HCT116 (cell line): ENCODE results near the gene LSMEM2.

Experiments used
- CEBPB ChIP-seq: IDR thresholded peaks from 2 replicates; pipeline ENCODE4 v1.6.1; 2012; ENCODE audit warnings: low read depth
- POLR2A ChIP-seq: IDR thresholded peaks from 2 replicates; pipeline ENCODE4 v1.7.0; 2011; ENCODE audit warnings: borderline replicate concordance; ENCODE audit not compliant: insufficient read depth, insufficient read length; ENCODE audit errors: extremely low read depth
- TF ChIP-seq, protein P1 (sequence below): IDR thresholded peaks from 2 replicates; pipeline ENCODE4 v1.6.1; 2011; ENCODE audit warnings: mild to moderate bottlenecking, low read length, moderate library complexity; ENCODE audit not compliant: insufficient replicate concordance; ENCODE audit errors: extremely low read depth
- TF ChIP-seq, protein P2 (sequence below), 3 experiments: fragments of 200-600 bp in 1 of 3; sonication (generic) in 1 of 3; IDR thresholded peaks in 2 of 3; conservative IDR thresholded peaks in 1 of 3; 2 replicates each; pipeline ENCODE4 v1.5.1; 2012 to 2017; ENCODE audit warnings: low read depth in 2 of 3, low read length in 2 of 3, antibody characterized with exemption in 1 of 3, borderline replicate concordance in 1 of 3, control low read depth in 1 of 3, mild to moderate bottlenecking in 1 of 3, mixed read lengths in 1 of 3, mixed run types in 1 of 3, moderate library complexity in 1 of 3; ENCODE audit not compliant: insufficient read depth in 1 of 3
- TF ChIP-seq, protein P3 (sequence below): IDR thresholded peaks from 2 replicates; pipeline ENCODE4 v1.6.1; 2012; ENCODE audit warnings: low read depth

DNA sequence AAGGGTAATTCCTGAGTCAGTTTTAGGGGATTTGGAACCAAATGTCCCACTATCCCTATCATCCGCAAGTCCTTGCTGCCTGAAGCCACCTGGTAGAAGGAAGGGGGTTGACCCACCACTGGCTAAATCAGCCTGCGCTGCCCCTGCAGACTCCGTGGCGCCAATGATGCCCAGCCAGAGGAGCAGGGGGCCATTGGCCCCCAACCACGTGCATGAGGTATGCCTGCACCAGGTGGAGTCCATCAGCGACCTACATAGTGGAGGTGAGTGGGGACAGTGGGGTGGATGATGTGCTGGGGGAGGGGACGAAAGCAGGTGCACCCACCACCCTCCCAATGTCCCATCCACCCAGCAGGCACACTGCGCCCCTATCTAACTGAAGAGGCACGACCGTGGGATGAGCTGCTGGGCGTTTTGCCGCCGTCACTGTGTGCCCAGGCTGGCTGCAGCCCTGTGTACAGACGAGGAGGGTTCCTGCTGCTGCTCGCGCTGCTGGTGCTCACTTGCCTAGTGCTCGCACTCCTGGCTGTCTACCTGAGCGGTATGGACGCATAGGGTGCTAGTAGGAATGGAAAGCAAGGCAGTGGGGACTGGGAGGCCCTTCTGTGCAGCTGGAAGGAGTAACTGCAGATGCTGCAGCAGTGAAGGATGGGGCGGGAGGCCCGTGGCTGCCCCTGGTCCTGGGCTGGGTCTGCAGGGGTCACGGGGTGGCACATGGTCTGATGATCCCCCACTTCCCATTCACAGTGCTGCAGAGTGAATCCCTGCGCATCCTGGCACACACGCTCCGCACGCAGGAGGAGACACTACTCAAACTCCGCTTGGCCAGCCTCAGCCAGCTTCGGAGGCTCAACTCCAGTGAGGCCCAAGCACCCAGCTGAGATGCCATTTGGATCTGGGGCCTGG lies 7.7 kb downstream of the LSMEM2 start:
- TF ChIP-seq, protein P1, sequence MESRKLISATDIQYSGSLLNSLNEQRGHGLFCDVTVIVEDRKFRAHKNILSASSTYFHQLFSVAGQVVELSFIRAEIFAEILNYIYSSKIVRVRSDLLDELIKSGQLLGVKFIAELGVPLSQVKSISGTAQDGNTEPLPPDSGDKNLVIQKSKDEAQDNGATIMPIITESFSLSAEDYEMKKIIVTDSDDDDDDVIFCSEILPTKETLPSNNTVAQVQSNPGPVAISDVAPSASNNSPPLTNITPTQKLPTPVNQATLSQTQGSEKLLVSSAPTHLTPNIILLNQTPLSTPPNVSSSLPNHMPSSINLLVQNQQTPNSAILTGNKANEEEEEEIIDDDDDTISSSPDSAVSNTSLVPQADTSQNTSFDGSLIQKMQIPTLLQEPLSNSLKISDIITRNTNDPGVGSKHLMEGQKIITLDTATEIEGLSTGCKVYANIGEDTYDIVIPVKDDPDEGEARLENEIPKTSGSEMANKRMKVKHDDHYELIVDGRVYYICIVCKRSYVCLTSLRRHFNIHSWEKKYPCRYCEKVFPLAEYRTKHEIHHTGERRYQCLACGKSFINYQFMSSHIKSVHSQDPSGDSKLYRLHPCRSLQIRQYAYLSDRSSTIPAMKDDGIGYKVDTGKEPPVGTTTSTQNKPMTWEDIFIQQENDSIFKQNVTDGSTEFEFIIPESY = no peak
- TF ChIP-seq, protein P2, sequence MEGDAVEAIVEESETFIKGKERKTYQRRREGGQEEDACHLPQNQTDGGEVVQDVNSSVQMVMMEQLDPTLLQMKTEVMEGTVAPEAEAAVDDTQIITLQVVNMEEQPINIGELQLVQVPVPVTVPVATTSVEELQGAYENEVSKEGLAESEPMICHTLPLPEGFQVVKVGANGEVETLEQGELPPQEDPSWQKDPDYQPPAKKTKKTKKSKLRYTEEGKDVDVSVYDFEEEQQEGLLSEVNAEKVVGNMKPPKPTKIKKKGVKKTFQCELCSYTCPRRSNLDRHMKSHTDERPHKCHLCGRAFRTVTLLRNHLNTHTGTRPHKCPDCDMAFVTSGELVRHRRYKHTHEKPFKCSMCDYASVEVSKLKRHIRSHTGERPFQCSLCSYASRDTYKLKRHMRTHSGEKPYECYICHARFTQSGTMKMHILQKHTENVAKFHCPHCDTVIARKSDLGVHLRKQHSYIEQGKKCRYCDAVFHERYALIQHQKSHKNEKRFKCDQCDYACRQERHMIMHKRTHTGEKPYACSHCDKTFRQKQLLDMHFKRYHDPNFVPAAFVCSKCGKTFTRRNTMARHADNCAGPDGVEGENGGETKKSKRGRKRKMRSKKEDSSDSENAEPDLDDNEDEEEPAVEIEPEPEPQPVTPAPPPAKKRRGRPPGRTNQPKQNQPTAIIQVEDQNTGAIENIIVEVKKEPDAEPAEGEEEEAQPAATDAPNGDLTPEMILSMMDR (IDR thresholded peaks at IDR 0.05 in 2 of 3, conservative IDR thresholded peaks at IDR 0.05 in 1 of 3; ENCODE audit: borderline replicate concordance in 1 of 3, insufficient read depth in 1 of 3, low read depth in 2 of 3, low read length in 2 of 3) = no peak
- TF ChIP-seq CEBPB (no peak), POLR2A (no peak)
- TF ChIP-seq, protein P3, sequence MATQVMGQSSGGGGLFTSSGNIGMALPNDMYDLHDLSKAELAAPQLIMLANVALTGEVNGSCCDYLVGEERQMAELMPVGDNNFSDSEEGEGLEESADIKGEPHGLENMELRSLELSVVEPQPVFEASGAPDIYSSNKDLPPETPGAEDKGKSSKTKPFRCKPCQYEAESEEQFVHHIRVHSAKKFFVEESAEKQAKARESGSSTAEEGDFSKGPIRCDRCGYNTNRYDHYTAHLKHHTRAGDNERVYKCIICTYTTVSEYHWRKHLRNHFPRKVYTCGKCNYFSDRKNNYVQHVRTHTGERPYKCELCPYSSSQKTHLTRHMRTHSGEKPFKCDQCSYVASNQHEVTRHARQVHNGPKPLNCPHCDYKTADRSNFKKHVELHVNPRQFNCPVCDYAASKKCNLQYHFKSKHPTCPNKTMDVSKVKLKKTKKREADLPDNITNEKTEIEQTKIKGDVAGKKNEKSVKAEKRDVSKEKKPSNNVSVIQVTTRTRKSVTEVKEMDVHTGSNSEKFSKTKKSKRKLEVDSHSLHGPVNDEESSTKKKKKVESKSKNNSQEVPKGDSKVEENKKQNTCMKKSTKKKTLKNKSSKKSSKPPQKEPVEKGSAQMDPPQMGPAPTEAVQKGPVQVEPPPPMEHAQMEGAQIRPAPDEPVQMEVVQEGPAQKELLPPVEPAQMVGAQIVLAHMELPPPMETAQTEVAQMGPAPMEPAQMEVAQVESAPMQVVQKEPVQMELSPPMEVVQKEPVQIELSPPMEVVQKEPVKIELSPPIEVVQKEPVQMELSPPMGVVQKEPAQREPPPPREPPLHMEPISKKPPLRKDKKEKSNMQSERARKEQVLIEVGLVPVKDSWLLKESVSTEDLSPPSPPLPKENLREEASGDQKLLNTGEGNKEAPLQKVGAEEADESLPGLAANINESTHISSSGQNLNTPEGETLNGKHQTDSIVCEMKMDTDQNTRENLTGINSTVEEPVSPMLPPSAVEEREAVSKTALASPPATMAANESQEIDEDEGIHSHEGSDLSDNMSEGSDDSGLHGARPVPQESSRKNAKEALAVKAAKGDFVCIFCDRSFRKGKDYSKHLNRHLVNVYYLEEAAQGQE = no peak
